Activated T-helper 1 cell treated with Interleukin-2 at 50 U/mL for 16 hours (primary cell): ENCODE data around the gene TMEM184B.

Experiments
- DNase-seq: peaks from one replicate; pipeline ENCODE4 v3.0.0-alpha.2; 2020; ENCODE audit warnings: low read depth

The TMEM184B gene

GRCh38 chr22:38276166-38276565 lies 3.4 kb upstream of the TMEM184B start:
- no peak for DNase-seq

- DNase-seq = no peak
These were observed 471 bp upstream of the TMEM184B start for GRCh38 chr22:38273135-38273826.

GRCh38 chr22:38271927-38272372 lies 860 bp downstream of the TMEM184B start:
- no peak for DNase-seq

GRCh38 chr22:38271101-38271500 lies 1.7 kb downstream of the TMEM184B start:
- no peak for DNase-seq

GRCh38 chr22:38270091-38270992 lies 2.5 kb downstream of the TMEM184B start:
- DNase-seq = no peak

- no peak for DNase-seq
These were observed 3.3 kb downstream of the TMEM184B start for GRCh38 chr22:38269466-38269865.

- DNase-seq = peak; percentile 38
These were observed 5.7 kb downstream of the TMEM184B start for GRCh38 chr22:38267086-38267485.

GRCh38 chr22:38266120-38266519 lies 6.7 kb downstream of the TMEM184B start:
- no peak for DNase-seq

GRCh38 chr22:38264322-38264843 lies 8.4 kb downstream of the TMEM184B start:
- no peak for DNase-seq

GRCh38 chr22:38262051-38262795 lies 10.6 kb downstream of the TMEM184B start:
- DNase-seq = no peak

- no peak for DNase-seq
These were observed 11.8 kb downstream of the TMEM184B start for GRCh38 chr22:38260761-38261681.

GRCh38 chr22:38259370-38259769 lies 13.4 kb downstream of the TMEM184B start:
- DNase-seq = no peak

- no peak for DNase-seq
These were observed 13.9 kb downstream of the TMEM184B start for GRCh38 chr22:38258895-38259294.

- no peak for DNase-seq
These were observed 15.1 kb downstream of the TMEM184B start for GRCh38 chr22:38257650-38258250.

- DNase-seq = no peak
These were observed 15.6 kb downstream of the TMEM184B start for GRCh38 chr22:38257181-38257580.

- DNase-seq = no peak
These were observed 17.1 kb downstream of the TMEM184B start for GRCh38 chr22:38255697-38256096.

GRCh38 chr22:38251341-38251692 lies 21.5 kb downstream of the TMEM184B start:
- DNase-seq = no peak

- no peak for DNase-seq
These were observed 22.0 kb downstream of the TMEM184B start for GRCh38 chr22:38250643-38251340.

GRCh38 chr22:38249803-38250642 lies 22.8 kb downstream of the TMEM184B start:
- no peak for DNase-seq
